ENCODE measurements around the gene PIM1.
A peak's percentile ranks its signal among the peaks of the same experiment; 100 is the strongest.

PIM1 gene

DNA sequence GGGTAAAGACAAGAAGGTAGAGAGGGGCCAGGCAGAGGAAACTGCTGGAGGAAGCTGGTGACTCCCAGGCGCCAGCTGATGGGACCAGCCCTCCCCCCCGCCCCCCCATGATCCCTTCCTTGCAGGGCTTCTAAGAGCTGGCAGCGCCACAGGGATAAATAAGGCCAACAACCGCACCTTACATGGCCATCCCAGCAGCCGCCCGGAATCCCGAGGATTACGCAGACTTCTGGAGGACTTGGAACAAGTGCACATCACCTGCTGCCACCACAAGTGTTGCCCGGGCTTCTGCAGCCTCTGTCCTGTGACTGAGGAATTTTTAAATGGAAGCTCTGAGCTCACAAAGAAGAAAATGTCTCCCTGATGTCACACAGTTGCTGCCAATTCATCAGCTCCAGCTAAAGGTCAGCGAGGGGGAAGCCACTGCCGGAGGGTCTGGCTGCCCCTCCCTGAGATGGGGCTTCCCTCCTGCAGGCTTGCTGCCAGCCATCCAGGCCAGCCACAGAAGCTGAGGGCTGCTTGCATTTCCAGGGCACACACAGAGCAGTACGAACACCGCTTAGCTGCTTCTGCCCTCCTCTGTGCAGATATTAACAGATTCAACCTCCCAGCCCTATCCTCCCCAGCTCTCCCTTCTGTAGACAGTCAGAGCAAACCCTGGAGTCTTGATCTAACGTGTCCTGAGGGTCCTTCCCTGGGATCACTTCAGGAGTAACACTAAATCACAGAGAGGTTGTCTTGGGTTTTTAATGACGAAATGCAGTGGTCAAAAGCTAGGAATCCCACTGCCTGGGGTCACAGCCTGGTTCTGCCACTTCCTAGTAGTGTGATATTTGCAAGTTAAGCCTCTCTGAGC, 38.6 kb upstream of the PIM1 start:
- H3K9me3 ChIP-seq (ENCODE audit: severe bottlenecking) = no peaks in the 10 kb centered on the region
- peak; percentile 97 for DNase-seq
- H3K27ac ChIP-seq = peak overlapping the region; percentile 9
- no peaks in the 10 kb centered on the region for H3K27me3 ChIP-seq (ENCODE audit: insufficient read depth, low read depth, severe bottlenecking)
- no peaks in the 10 kb centered on the region for H3K36me3 ChIP-seq
- peak overlapping the region; percentile 15 for H3K4me3 ChIP-seq (ENCODE audit: low read depth, low read length)
- TF ChIP-seq, protein P1, sequence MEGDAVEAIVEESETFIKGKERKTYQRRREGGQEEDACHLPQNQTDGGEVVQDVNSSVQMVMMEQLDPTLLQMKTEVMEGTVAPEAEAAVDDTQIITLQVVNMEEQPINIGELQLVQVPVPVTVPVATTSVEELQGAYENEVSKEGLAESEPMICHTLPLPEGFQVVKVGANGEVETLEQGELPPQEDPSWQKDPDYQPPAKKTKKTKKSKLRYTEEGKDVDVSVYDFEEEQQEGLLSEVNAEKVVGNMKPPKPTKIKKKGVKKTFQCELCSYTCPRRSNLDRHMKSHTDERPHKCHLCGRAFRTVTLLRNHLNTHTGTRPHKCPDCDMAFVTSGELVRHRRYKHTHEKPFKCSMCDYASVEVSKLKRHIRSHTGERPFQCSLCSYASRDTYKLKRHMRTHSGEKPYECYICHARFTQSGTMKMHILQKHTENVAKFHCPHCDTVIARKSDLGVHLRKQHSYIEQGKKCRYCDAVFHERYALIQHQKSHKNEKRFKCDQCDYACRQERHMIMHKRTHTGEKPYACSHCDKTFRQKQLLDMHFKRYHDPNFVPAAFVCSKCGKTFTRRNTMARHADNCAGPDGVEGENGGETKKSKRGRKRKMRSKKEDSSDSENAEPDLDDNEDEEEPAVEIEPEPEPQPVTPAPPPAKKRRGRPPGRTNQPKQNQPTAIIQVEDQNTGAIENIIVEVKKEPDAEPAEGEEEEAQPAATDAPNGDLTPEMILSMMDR (IDR thresholded peaks at IDR 0.05; ENCODE audit: low read depth, low read length) = no peak

GRCh38 chr6:37131960-37132253, 38.0 kb upstream of the PIM1 start:
- no peak overlapping the region; the same call in 1 of the 2 replicates for H3K27ac ChIP-seq

GRCh38 chr6:37134036-37134395, 35.9 kb upstream of the PIM1 start:
- Histone ChIP-seq H3K4me3 (ENCODE audit: low read depth, low read length) (no peak overlapping the region), H3K27ac (no peak overlapping the region), H3K36me3 (no peaks in the 10 kb centered on the region), H3K9me3 (ENCODE audit: severe bottlenecking) (no peaks in the 10 kb centered on the region), H3K27me3 (ENCODE audit: insufficient read depth, low read depth, severe bottlenecking) (no peaks in the 10 kb centered on the region)
- TF ChIP-seq, protein P1 (IDR thresholded peaks at IDR 0.05; ENCODE audit: low read depth, low read length) = no peak
- DNase-seq = no peak

More at GRCh38 chr6:37131960-37132253, 38.0 kb upstream of the PIM1 start:
- no peak for DNase-seq
- no peaks in the 10 kb centered on the region for H3K36me3 ChIP-seq
- TF ChIP-seq, protein P1 (IDR thresholded peaks at IDR 0.05; ENCODE audit: low read depth, low read length) = no peak
- no peak overlapping the region for H3K4me3 ChIP-seq (ENCODE audit: low read depth, low read length)
- H3K27me3 ChIP-seq (ENCODE audit: insufficient read depth, low read depth, severe bottlenecking) = no peaks in the 10 kb centered on the region
- H3K9me3 ChIP-seq (ENCODE audit: severe bottlenecking) = no peaks in the 10 kb centered on the region

DNA sequence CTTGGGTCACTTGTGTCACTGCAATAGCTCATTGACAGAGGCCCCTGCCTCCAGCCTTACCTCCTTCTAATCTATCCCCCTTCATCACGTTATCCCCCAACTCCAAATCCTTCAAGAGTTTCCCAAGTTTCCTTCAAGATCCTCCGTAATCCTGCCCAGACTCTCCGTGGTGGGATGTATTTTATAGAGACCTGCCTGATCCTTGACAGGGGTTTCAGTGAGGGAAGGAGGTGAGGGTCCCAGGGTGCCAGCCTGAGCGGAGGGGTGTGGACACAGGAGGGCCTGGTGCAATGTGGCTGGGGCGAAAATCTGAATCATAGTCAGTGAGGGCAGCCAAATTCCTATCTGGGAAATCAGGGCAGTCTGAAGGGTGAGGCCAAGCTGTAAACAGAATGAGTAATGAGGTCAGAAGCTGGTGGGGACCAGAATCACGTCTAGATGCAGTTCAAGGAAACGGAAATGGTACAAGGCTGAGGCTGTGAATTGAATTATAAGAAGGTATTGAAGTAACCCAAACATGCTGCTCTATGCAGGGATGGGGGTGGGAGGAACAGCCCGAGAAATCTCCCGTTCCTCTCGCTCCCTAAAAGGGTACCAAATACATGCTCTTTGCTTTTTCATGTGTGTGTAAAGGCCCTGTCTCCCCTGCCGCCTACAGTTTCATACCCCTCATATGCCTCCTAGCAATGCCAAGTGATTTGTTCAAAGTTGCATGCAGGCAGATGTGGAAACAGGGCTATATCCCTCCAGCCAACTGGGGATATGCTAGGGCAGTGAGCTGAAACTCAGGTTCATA, 35.4 kb upstream of the PIM1 start:
- no peak for DNase-seq
- TF ChIP-seq, protein P1 (IDR thresholded peaks at IDR 0.05; ENCODE audit: low read depth, low read length) = no peak
- Histone ChIP-seq H3K27ac (no peak overlapping the region), H3K4me3 (ENCODE audit: low read depth, low read length) (no peak overlapping the region), H3K27me3 (ENCODE audit: insufficient read depth, low read depth, severe bottlenecking) (no peaks in the 10 kb centered on the region), H3K9me3 (ENCODE audit: severe bottlenecking) (no peaks in the 10 kb centered on the region), H3K36me3 (no peaks in the 10 kb centered on the region)

- Histone ChIP-seq H3K9me3 (ENCODE audit: severe bottlenecking) (no peaks in the 10 kb centered on the region), H3K4me3 (ENCODE audit: low read depth, low read length) (no peak overlapping the region), H3K36me3 (no peaks in the 10 kb centered on the region), H3K27ac (no peak overlapping the region), H3K27me3 (ENCODE audit: insufficient read depth, low read depth, severe bottlenecking) (no peaks in the 10 kb centered on the region)
- TF ChIP-seq, protein P1 (IDR thresholded peaks at IDR 0.05; ENCODE audit: low read depth, low read length) = no peak
- no peak for DNase-seq
Measured at GRCh38 chr6:37135835-37136694, 33.9 kb upstream of the PIM1 start.

Measured in WERI-Rb-1 (cell line).